Kidney (tissue), 14 donors: Measurements from ENCODE around the gene C19orf25. TPM values are rescaled to one million over a fixed set of nuclear protein-coding genes. Genes with fewer than 3 reads are reported as not detected.

Experiments used
- DNase-seq, 5 donors: peaks; one replicate each; pipeline ENCODE4 v3.0.0-alpha.2; 2013 to 2020
- FAIRE-seq: peaks from 2 replicates; lab custom pipeline; 2012; peaks lifted over from hg19 to GRCh38; lab: Jason Lieb, UNC
- H3K27ac ChIP-seq, 2 donors: one replicate each; pipeline ENCODE4 v1.7.0; 2013; ENCODE audit warnings: low read depth in 2 of 2, low read length in 2 of 2, inconsistent platforms in 1 of 2
- H3K27me3 ChIP-seq: one replicate; pipeline ENCODE4 v1.7.1; 2013; ENCODE audit warnings: low read length, inconsistent platforms; ENCODE audit not compliant: control insufficient read depth, insufficient read depth
- H3K36me3 ChIP-seq, 3 donors: one replicate each; pipeline versions ENCODE4 v1.7.0 to v1.7.1; 2013; ENCODE audit warnings: low read length in 3 of 3, control low read depth in 1 of 3, inconsistent platforms in 1 of 3; ENCODE audit not compliant: insufficient read depth in 3 of 3, control insufficient read depth in 2 of 3
- H3K4me1 ChIP-seq, 3 donors: one replicate each; pipeline versions ENCODE4 v1.7.0 to v1.7.1; 2013; ENCODE audit warnings: low read length in 3 of 3, inconsistent platforms in 1 of 3, low read depth in 1 of 3; ENCODE audit not compliant: control insufficient read depth in 2 of 3, insufficient read depth in 2 of 3
- H3K4me3 ChIP-seq, 3 donors: one replicate each; pipeline versions ENCODE4 v1.7.0 to v1.8.1; 2013; ENCODE audit warnings: low read length in 3 of 3, control low read depth in 1 of 3, inconsistent platforms in 1 of 3
- H3K9ac ChIP-seq, 3 donors: one replicate each; pipeline versions ENCODE4 v1.7.0 to v1.7.1; 2013; ENCODE audit warnings: low read length in 3 of 3, control low read depth in 1 of 3, inconsistent platforms in 1 of 3
- H3K9me3 ChIP-seq, 3 donors: one replicate each; pipeline versions ENCODE4 v1.7.0 to v1.7.1; 2013; ENCODE audit warnings: low read length in 3 of 3, control low read depth in 1 of 3, inconsistent platforms in 1 of 3; ENCODE audit not compliant: control insufficient read depth in 2 of 3, insufficient read depth in 1 of 3
- intact Hi-C: fragments of 100-400 bp; cut with DNase I; formaldehyde crosslinking; loops from one replicate; pipeline ENCODE4 v1.11.1; 2022
- polyA plus RNA-seq: library from polyadenylated mRNA; stranded (reverse); fragments of 350-450 nt; fragmentation: Illumina TruSeq; extraction: RNeasy Lipid Tissue Mini Kit (QIAGEN cat#74804); gene quantifications from one replicate; pipeline ENCODE4 v1.2.3, GENCODE V29; 2014; ENCODE audit warnings: low read depth, low replicate concordance; ENCODE audit not compliant: insufficient read depth
- total RNA-seq: library from RNA; stranded (reverse); fragmentation: NEBNext Ultra II Directional; extraction: Animal tissue kit (Norgen Biotek cat#: 25700); gene quantifications from one replicate; pipeline ENCODE4 v1.2.1, GENCODE V29; 2021
- TF ChIP-seq, protein P1 (sequence below): IDR thresholded peaks from 3 replicates; pipeline ENCODE4 v1.5.1; 2012; ENCODE audit warnings: mild to moderate bottlenecking, moderate library complexity, borderline replicate concordance; ENCODE audit not compliant: insufficient read depth; ENCODE audit errors: extremely low read depth
- donor health status: control.
- donor health status: control.
- donor health status: control.
- donor health status: control.
- donor health status: control.
- donor health status: DM: yes; HTN: yes; CAD: no.
- donor health status: Normal renal cell carcinoma (clear cell type).

C19orf25 gene
- total and polyA plus RNA-seq, 2 donors from 2014 or later: 32.5 to 50.9 TPM

DNA sequence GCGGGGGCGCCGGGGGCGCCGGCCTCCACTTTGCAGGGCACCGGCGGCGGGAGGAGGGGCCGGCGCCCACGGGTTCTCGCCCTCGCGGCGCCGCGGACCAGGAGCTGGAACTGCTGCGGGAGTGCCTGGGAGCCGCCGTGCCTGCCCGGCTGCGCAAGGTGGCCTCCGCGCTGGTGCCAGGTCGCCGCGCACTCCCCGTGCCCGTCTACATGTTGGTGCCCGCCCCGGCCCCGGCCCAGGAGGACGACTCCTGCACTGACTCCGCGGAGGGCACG lies 11.9 kb downstream of the C19orf25 start:
- TF ChIP-seq, protein P1, sequence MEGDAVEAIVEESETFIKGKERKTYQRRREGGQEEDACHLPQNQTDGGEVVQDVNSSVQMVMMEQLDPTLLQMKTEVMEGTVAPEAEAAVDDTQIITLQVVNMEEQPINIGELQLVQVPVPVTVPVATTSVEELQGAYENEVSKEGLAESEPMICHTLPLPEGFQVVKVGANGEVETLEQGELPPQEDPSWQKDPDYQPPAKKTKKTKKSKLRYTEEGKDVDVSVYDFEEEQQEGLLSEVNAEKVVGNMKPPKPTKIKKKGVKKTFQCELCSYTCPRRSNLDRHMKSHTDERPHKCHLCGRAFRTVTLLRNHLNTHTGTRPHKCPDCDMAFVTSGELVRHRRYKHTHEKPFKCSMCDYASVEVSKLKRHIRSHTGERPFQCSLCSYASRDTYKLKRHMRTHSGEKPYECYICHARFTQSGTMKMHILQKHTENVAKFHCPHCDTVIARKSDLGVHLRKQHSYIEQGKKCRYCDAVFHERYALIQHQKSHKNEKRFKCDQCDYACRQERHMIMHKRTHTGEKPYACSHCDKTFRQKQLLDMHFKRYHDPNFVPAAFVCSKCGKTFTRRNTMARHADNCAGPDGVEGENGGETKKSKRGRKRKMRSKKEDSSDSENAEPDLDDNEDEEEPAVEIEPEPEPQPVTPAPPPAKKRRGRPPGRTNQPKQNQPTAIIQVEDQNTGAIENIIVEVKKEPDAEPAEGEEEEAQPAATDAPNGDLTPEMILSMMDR: no peak
- Histone ChIP-seq H3K27me3 (peaks cover 19% of the 10 kb centered on the region), H3K27ac (no peak overlapping the region), H3K9me3 (no peaks in the 10 kb centered on the region), H3K36me3 (no peaks in the 10 kb centered on the region), H3K4me1 (peaks cover 0 to 28% (median 4%) of the 10 kb centered on the region in 3 donors), H3K9ac (no peak overlapping the region), H3K4me3 (no peak overlapping the region)
- intact Hi-C loops: no loop called here
- FAIRE-seq (no peak), DNase-seq (peak in 1 of 5 donors; percentile 53)

DNA sequence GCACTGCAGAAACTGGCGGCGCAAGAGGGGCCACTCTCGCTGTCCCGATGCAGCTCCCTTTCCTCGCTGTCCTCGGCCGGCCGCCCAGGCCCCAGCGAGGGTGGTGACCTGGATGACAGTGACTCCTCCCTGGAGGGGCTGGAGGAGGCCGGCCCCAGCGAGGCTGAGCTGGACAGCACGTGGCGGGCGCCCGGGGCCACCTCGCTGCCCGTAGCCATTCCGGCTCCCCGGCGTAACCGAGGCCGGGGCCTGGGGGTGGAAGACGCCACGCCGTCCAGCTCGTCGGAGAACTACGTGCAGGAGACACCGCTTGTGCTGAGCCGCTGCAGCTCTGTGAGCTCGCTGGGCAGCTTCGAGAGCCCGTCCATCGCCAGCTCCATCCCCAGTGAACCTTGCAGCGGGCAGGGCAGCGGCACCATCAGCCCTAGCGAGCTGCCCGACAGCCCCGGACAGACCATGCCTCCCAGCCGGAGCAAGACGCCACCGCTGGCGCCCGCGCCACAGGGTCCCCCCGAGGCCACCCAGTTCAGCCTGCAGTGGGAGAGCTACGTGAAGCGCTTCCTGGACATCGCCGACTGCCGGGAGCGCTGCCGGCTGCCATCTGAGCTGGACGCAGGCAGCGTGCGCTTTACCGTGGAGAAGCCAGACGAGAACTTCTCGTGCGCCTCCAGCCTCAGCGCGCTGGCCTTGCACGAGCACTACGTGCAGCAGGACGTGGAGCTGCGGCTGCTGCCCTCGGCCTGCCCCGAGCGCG lies 12.4 kb downstream of the C19orf25 start:
- Histone ChIP-seq H3K9ac (no peak overlapping the region), H3K9me3 (no peaks in the 10 kb centered on the region), H3K4me3 (no peak overlapping the region), H3K36me3 (no peaks in the 10 kb centered on the region), H3K27ac (no peak overlapping the region), H3K4me1 (peaks cover 0 to 25% (median 4%) of the 10 kb centered on the region in 3 donors), H3K27me3 (peaks cover 16% of the 10 kb centered on the region)
- FAIRE-seq: no peak
- TF ChIP-seq, protein P1: no peak
- intact Hi-C loops: no loop called here
- DNase-seq: peak in 1 of 5 donors; percentile 47

GRCh38 chr19:1466018-1466460 lies 13.0 kb downstream of the C19orf25 start:
- Histone ChIP-seq H3K27me3 (peaks cover 12% of the 10 kb centered on the region), H3K36me3 (no peaks in the 10 kb centered on the region), H3K4me1 (peaks cover 0 to 21% (median 3%) of the 10 kb centered on the region in 3 donors), H3K9me3 (no peaks in the 10 kb centered on the region), H3K27ac (no peak overlapping the region), H3K9ac (no peak overlapping the region), H3K4me3 (no peak overlapping the region)
- DNase-seq: peak in 2 of 5 donors; percentile 52 to 73
- no peak for FAIRE-seq
- intact Hi-C loops: no loop called here
- TF ChIP-seq, protein P1: no peak
